WERI-Rb-1 (cell line): Measurements from ENCODE around the gene KCND3.

Experiments used
- DNase-seq: peaks from one replicate; pipeline ENCODE4 v3.0.0-alpha.2; 2020
- H3K27ac ChIP-seq: fragments of 250-450 bp; sonication (Bioruptor Pico); 2 replicates; pipeline ENCODE4 v1.5.1; 2020; ENCODE audit warnings: mild to moderate bottlenecking, moderate library complexity
- H3K27me3 ChIP-seq: fragments of 250-450 bp; sonication (Bioruptor Pico); 2 replicates; pipeline ENCODE4 v1.5.1; 2021; ENCODE audit warnings: mild to moderate bottlenecking, low read depth, moderate library complexity; ENCODE audit not compliant: insufficient read depth, severe bottlenecking
- H3K36me3 ChIP-seq: fragments of 250-450 bp; sonication (Bioruptor Pico); 2 replicates; pipeline ENCODE4 v1.5.1; 2020; ENCODE audit warnings: mild to moderate bottlenecking, moderate library complexity
- H3K4me3 ChIP-seq: 2 replicates; pipeline ENCODE4 v1.5.1; 2011; ENCODE audit warnings: low read depth, mild to moderate bottlenecking, control low read depth, low read length
- H3K9me3 ChIP-seq: fragments of 250-450 bp; sonication (Bioruptor Pico); 2 replicates; pipeline ENCODE4 v1.5.1; 2021; ENCODE audit warnings: mild to moderate bottlenecking, moderate library complexity; ENCODE audit not compliant: severe bottlenecking
- TF ChIP-seq, protein P1 (sequence below): IDR thresholded peaks from 2 replicates; pipeline ENCODE4 v1.5.1; 2011; ENCODE audit warnings: low read depth, mild to moderate bottlenecking, control low read depth, inconsistent platforms, low read length

The KCND3 gene

DNA sequence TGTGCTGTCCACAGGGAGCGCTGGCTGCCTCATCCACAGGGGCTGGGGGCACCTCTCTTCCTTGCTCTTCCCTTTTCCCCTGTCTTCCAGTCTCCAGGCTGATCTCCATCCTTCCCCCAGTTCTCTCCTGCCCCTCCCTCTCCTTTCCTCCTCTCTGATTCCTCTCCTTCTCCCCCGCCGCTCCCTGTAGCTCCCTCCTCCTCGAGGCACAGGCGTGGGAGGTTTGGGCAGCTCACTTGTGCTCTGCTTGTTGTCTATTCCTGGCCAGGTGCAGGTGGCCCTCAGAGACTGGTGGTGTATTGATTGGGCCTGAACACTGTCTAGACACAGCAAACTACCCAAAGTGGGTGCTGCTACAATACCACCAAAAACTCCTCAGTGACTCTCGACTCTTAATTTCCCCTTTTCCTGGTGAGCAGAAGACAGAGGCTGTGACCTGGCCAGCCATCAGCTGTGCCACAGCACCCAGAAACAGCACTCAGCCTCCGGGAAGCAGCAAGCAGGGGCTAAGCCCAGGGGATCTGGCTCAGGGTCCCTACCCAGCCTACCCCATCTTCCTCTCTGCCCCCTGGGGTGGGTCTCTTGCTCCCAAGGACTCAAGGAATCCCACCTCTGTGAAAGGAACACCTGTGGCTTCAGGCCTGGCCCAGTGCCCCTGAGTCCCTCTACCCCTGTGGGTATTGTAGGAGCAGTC lies 140.5 kb downstream of the KCND3 start:
- peaks cover 13% of the 10 kb centered on the region for H3K27me3 ChIP-seq
- no peak overlapping the region for H3K27ac ChIP-seq
- TF ChIP-seq, protein P1, sequence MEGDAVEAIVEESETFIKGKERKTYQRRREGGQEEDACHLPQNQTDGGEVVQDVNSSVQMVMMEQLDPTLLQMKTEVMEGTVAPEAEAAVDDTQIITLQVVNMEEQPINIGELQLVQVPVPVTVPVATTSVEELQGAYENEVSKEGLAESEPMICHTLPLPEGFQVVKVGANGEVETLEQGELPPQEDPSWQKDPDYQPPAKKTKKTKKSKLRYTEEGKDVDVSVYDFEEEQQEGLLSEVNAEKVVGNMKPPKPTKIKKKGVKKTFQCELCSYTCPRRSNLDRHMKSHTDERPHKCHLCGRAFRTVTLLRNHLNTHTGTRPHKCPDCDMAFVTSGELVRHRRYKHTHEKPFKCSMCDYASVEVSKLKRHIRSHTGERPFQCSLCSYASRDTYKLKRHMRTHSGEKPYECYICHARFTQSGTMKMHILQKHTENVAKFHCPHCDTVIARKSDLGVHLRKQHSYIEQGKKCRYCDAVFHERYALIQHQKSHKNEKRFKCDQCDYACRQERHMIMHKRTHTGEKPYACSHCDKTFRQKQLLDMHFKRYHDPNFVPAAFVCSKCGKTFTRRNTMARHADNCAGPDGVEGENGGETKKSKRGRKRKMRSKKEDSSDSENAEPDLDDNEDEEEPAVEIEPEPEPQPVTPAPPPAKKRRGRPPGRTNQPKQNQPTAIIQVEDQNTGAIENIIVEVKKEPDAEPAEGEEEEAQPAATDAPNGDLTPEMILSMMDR = no peak
- no peaks in the 10 kb centered on the region for H3K36me3 ChIP-seq
- no peak for DNase-seq
- H3K4me3 ChIP-seq = no peak overlapping the region
- no peaks in the 10 kb centered on the region for H3K9me3 ChIP-seq

DNA sequence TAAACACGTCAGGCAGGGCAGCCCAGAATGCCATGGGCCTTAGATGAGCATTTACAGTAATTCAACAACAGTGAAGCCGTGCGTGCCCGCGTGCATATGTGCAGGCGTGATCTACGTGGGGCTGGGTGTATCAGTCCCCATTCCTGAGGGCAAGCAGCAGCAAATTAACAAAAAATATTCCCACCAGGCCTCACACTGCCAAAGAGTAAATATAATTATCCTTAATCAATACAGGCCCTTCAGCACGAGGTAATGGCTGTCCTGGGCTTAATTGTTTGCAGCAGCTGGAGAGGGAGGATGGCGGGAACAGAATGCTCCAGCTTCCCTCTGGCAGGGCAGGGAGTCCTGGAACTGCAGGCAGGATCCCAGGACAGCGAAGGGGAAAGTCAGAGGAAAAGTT lies 142.0 kb downstream of the KCND3 start:
- DNase-seq = no peak
- Histone ChIP-seq H3K27ac (no peak overlapping the region), H3K27me3 (no peaks in the 10 kb centered on the region), H3K36me3 (no peaks in the 10 kb centered on the region), H3K4me3 (no peak overlapping the region), H3K9me3 (no peaks in the 10 kb centered on the region)
- TF ChIP-seq, protein P1 = no peak

DNA sequence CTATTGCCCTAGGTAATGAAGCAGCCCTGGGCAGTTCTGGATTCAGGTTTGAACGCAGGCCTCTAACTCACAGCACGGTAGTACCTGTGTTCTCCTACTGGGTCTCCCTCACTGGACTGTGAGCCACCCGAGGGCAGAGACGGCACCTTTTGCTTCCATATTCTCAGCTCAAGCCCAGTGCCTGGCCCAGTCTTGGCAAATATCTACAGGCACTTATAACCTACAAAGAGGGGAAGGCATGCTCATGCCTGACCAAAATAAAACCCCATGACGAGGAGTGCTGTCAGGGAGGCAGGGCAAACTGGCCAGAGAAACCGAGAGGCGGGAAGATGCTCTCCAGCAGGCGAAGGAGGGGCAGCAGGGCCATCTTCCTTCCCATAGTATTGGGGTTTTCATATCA lies 142.6 kb downstream of the KCND3 start:
- TF ChIP-seq, protein P1 = no peak
- Histone ChIP-seq H3K9me3 (no peaks in the 10 kb centered on the region), H3K27me3 (no peaks in the 10 kb centered on the region), H3K36me3 (no peaks in the 10 kb centered on the region), H3K4me3 (no peak overlapping the region), H3K27ac (no peak overlapping the region)
- DNase-seq = no peak

DNA sequence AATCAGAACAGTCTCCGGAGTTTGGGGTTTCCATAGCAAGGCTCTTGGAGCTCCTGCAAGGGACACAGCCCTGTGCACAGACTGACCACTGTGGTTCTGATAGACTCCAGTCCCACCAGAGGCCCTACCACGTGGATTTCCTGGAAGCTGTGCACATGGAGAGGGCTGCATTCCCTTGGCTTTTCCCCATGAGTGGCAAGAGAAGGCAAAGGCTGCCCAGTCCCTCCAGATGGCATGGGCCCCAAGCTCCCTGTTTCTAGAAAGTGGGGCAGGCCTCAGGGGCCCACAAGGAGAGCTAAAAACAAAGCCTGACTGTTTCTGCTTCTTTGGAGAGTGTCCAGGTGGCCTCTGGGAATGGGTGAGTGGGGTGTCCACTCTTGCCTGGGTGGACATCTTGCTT lies 146.3 kb downstream of the KCND3 start:
- DNase-seq = no peak
- H3K27ac ChIP-seq = no peak overlapping the region
- H3K36me3 ChIP-seq = no peaks in the 10 kb centered on the region
- H3K4me3 ChIP-seq = no peak overlapping the region
- TF ChIP-seq, protein P1 = no peak
- no peaks in the 10 kb centered on the region for H3K27me3 ChIP-seq
- no peaks in the 10 kb centered on the region for H3K9me3 ChIP-seq

DNA sequence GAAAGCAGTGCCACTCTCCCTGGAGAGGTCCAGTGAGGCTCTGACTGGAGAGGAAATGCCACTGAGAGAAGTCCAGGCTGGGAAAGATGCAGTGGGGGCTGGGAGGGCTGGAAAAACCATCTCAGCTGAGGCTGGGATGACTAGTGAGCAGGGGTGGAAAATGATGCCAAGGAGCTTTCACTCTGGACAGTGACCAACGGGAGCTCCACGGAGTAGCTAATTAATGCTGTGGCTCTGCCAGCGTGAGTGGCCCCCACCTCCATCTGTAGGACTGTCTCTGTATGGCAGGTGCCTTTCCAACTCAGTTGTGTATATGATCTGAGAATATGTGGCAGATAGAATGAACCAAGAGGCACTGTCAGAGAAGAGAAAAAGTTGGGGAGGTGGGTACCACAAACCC lies 147.1 kb downstream of the KCND3 start:
- TF ChIP-seq, protein P1 = no peak
- no peak for DNase-seq
- no peak overlapping the region for H3K27ac ChIP-seq
- no peak overlapping the region for H3K4me3 ChIP-seq
- H3K27me3 ChIP-seq = no peaks in the 10 kb centered on the region
- no peaks in the 10 kb centered on the region for H3K36me3 ChIP-seq
- H3K9me3 ChIP-seq = no peaks in the 10 kb centered on the region

DNA sequence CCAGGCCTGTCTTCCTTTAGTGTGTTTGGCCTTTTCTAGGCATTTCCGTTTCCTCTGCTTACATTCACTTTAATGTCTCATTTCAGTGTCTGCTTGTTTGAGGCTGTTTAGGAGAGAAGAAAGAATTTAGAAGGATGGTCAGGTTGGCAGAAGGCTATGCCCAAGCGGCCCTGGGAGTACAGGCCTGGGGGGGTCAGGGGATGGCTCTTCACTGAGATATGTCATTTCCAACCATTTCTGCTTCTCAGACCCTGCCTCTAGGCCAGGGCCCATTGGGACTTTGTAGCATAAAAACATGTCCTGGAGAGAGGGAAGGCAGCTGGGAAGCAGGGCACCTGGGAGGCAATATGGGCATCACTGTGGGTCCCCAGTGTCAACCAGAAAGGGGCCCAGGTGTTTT lies 147.7 kb downstream of the KCND3 start:
- TF ChIP-seq, protein P1 = no peak
- Histone ChIP-seq H3K27me3 (no peaks in the 10 kb centered on the region), H3K9me3 (no peaks in the 10 kb centered on the region), H3K4me3 (no peak overlapping the region), H3K36me3 (no peaks in the 10 kb centered on the region), H3K27ac (no peak overlapping the region)
- no peak for DNase-seq
